HG02973 (cell line): ENCODE data around the gene NUMA1.
A peak's percentile ranks its signal among the peaks of the same experiment; 100 is the strongest.

Source experiments
- ATAC-seq: cut with Tn5 transposase; IDR thresholded peaks from one replicate; pipeline ENCODE4 v1.9.1; 2021; ENCODE audit warnings: moderate library complexity; ENCODE audit not compliant: unreplicated experiment

The NUMA1 gene

DNA sequence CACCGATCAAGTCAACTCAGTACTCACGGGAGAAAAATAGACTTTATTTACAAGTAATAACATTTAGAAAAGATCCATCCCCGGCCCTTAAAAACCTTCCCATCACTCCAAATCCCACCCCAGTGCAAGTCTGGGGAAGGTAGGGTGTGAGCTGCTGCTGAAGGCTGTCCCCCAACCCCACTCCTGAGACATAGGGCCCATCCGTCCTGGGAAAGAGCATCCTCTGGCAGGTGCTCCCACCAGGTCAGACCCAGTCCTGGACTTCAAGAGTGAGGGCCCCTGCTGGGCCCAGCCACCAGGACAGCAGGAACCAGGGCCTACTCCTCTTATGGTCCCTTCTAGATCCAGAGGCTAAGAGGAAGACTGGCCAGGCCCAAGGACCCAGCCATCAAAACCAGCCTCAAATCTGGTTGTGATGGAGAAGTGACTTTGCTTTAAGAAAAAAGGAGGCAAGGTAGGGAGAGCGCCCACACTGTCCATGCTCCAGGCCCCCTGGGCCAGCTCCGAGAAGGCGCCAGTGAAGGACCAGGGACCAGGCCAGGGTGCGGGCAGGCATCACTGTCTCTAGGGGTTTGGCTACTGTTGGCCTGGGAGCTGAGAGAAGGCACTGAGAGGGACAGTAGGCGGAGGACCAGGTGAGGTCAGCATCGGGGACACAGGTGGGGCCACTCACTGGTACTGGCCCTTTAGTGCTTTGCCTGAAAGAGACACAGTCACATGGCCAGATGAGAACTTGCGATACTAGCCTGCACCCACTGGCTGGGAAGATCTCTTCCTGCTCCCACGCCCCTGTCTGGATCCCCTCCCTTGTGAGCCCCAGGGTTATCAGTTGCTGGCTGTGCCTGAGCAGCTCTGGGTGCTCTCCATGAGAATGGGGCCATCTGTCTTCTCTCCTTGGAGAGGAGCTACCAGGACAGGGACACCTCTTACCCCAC is 77.2 kb downstream of the NUMA1 start:
- no peak for ATAC-seq

DNA sequence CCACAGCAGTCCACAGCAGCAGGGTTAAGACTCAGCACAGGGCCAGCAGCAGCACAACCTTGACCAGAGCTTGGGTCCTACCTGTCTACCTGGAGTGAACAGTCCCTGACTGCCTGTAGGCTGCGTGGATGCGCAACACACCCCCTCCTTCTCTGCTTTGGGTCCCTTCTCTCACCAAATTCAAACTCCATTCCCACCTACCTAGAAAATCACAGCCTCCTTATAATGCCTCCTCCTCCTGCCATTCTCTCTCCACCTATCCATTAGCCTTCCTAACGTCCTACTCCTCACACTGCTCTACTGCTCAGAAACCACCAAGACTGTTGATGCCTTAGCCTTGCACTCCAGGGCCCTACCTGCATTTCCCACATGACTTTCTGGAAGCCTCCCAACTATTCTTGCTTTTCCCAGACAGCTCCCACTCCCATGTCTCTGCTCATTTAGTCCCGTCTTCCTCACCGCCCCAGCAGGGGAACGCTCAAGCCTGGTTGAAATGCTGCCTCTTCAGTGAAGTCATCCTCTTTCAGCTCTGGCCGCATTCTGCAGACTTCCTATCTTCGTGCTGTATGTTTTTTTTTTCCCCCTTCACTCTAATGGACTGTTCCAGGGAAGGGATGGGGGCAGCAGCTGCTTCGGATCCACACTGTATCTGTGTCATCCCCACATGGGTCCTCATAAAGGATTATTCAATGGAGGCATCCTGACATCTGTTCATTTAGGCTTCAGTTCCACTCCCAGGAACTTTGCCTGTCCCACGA is 78.3 kb downstream of the NUMA1 start:
- no peak for ATAC-seq

DNA sequence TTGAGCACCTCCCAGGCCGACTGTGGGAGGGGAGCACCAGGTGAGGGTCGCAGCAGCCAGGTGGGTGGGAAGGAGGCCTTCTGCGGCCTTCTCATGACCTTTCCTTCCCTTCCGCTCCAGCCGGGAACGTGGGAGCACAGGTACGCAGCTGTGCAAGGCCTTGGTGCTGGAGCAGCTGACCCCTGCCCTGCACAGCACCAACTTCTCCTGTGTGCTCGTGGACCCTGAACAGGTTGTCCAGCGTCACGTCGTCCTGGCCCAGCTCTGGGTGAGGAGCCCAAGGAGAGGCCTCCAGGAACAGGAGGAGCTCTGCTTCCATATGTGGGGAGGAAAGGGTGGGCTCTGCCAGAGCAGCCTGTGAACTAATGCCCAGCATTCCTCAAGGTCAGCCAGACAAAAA is 79.1 kb downstream of the NUMA1 start:
- ATAC-seq = no peak

DNA sequence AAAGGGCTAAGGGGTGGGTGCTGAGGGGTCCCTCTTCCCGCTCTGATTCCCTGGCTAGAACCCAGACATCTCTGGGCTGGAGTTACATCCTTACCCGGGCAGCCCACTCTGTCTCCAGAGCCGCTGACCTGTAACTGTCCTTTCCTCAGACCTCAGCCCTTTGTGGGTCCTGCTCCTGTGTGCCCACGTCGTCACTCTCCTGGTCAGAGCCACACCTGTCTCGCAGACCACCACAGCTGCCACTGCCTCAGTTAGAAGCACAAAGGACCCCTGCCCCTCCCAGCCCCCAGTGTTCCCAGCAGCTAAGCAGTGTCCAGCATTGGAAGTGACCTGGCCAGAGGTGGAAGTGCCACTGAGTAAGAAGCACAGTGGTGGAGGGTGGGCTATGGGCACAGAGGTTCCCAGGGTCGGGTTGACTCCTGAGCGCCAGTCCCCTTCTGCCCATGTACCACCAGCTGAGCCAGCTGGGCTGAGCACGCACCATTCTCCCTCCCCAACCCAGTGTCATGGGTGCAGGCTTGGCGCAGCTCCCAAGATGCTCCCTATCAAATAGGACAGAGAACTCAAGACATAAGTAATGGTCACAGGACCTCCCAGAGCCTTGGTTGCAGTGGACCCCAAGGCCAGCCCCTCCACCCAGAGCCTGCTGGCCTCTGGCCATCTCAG is 80.0 kb downstream of the NUMA1 start:
- ATAC-seq = no peak

DNA sequence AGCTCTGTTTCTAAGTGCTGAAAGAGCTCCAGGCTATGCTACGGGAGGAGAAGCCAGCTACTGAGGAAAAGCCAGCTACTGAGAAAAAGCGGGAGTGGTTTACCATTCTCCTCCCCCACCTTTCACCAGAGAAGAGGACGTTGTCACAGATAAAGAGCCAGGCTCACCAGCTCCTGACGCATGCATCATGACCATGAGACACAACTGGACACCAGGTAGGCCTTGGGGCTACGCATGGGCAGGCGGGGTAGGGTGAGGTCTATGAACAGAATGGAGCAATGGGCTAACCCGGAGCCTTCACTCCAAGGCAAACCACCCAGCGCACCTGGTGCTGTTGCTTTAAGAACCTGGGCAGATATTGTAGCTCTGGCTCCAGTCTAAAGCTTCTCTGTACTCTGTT is 80.5 kb downstream of the NUMA1 start:
- ATAC-seq = no peak

DNA sequence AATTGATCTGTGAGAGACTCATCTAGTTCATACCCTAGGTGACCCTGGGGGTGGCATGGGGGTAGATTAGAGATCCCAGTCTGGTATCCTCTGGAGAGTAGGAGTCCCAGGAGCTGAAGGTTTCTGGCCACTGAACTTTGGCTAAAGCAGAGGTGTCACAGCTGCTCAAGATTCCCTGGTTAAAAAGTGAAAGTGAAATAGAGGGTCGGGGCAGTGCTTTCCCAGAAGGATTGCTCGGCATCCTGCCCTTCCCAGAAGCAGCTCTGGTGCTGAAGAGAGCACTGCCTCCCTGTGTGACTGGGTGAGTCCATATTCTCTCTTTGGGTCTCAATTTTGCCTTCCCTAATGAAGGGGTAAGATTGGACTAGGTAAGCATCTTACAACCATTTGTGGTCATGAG is 81.0 kb downstream of the NUMA1 start:
- peak; percentile 24 for ATAC-seq

DNA sequence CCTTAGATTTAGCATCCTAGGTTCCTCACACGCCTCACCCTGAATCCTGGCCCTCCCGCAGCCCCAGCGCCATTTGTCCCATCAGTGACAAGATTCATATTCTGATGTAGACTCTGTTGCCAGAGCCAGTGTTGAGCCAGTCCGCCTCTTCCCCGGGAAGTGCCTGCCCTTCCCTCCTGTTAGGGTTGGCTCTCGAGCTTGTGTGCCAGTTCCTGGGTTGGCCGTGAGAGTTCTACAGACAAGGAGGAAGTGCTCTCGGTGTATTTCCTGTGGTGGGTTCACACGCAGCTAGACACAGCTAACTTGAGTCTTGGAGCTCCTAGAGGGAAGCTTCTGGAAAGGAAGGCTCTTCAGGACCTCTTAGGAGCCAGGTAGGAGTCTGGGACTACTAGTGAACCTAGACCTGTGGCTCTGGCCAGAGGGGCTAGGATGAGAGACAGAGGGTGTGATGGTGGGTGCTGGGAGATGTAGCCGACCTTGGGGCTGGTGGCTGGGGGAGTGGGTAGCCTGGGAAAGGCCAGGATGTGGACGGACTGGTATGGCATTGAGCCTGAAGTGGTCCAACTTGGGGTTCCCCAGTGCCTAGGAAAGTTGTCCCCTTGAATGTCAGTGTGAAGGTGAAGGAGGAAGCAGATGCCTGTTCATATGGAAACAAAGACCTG is 81.6 kb downstream of the NUMA1 start, which contains the start of gene IL18BP:
Gene IL18BP (plus strand): TSS at position 261 of the 662 bp plus-strand sequence. CDS start 1,076 bp downstream, outside the sequence.
- ATAC-seq = peak; percentile 43

DNA sequence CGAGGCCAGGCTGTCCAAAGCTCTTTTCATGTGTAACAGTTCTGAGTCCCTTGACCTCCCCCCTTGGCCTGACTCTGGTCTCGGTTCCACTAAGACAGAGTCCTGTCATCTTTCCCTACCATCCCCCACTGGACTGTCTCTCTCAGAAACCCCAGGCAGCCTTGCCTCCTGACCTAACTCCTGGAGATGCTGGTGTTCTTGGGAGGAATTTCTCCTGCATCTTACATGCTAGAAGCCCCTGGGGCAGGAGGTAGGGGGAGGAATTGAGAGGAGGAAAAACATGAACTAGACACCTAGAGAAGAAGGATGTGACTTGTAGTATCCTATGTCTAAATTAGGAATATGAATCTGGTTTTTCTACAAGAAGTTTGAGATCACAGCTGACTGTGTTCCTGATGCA is 82.3 kb downstream of the NUMA1 start:
- ATAC-seq = no peak

DNA sequence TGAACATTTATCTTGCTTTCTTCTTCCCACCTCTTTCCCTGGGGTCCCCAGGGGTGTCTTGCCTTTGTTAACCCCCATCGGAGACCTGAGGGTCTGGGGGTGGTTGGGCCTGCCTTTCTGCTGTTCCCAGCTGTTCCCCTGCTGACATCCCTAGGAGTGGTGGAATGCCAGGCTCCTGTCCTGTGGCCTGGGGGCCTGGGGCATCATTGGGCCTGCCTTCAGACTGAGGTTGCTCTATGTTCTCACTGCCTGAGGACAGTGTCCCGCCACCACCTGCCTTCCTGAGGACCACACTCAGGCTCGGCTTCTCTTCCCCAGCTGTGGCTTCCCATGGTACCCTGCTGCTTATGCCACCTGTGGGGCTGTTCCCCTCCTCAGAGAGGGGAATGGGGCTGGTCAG is 82.7 kb downstream of the NUMA1 start:
- ATAC-seq = no peak

DNA sequence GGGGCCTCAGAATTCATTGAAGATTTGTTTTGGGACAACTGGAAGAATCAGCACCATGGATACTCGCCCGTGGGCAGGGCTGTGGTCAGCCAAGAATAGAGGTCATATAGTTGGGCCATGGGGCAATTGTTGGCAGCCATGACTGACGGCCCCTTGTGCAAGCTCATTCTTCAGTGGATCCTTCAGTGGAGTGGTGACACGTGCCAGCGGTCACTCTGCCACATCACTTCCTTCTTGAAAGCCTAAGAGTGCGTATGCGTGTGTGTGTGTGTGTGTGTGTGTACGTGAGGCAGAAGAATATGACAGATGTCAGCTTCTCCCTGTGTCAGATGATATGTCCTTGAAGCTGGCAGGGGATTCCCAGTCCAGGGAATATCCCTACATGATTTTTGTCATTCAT is 83.4 kb downstream of the NUMA1 start:
- no peak for ATAC-seq

DNA sequence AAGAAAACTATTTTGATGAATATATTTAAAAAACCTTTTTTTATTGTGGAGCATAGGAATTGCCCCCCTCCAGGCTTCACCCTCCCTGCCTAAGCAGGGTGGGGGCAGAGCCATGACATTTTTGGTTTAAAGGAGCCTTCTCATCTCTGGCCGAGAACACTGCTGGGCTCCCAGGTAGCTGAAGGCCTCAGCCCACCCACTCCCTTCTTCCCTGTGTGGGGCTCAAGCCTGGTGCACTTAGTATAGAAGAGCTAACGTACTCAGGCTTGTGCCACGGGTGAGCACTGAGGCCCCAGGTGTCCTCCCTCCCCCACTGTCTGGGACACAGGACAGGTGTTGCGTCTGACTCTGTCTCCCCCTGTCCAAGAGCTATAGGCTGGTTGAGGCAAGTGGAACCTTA is 83.8 kb downstream of the NUMA1 start:
- no peak for ATAC-seq

DNA sequence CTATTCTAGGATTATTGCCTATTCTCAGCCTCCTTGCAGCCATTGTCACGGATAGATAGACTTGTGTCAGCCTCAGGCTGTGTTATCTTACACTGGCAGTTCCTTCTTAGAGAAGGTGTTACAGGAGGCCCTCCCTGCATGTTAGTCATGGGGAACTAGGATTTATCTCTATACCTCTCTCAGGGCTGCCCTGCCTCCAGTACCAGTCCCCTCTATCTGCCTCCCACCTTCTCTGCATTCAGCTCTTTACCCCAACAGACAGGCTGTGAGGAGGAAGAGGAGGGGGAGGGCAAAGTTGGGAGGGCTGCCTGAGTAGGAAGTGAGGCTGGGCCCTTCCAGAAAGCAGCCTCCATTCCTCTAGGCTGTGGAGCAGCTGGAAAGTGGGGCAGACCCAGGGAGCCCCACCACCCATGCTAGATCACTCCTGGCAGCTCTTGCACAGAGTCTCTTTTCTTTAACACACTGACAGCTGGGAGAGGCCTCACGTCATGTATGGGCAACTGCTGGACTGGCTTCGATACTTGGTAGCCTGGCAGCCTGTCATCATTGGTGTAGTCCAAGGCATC is 84.5 kb downstream of the NUMA1 start:
- no peak for ATAC-seq

DNA sequence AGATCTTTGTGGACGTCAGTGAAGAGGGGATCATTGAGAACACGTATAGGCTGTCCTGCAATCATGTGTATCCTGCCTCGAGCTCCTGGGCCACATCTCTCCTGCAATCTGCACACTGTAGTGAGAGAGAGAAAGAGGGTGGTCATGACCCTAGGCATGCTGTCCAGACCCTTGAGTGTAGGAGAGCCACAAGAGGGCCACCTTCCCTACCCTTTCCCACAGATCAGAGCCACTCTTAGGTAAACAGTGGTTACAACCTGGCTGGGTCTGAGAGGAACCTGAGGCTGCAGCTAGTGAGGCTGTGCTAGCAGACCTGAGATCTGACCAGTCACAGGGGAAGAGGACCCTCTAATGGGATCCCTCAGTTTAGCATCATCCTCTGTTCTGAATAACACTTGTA is 85.6 kb downstream of the NUMA1 start:
- ATAC-seq = no peak

DNA sequence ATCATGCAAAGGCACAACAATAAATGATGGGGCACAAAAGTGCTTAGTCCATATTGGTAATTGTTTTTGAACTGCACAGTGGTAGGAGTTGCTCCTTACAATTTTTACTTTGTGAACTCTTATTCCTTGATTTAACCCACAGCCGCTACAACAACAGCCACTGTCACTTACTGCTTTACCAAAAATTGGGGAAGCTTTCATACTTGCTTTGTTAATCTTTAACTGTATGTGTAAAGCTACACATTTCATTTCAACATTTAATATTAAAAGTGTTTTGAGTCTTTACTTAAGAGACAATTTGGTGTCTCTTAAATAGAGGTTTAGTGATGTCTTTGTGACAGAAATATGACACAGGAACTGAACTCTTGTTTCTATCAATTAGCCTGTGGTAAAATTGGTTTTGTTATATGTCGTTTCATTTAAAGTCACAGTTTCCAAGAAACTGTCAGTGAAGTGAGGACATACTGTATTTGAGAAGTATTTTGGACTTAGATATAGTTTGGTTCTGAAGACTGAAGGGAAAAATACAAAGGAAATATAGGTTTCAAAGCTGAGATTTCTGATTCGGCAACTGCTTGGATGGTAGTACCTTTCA is 88.1 kb downstream of the NUMA1 start:
- no peak for ATAC-seq

DNA sequence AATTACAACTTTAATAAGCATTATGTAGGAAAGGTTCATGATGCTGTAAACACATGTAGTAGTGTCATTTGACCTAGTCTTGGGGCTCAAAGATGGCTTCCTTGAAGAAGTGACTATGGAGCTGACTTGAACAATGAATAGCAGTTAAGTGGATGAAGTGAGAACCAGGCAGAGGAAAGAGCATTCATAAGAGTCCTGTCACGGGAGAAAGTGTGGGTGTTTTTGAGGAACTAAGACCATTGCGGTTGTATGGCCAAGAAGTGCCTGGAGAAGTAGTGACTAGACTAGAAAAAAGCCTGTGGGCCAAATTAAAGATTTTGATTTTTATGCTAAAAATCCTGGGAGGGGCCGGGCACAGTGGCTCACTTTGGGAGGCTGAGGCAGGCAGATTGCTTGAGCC is 88.8 kb downstream of the NUMA1 start:
- peak; percentile 61 for ATAC-seq

DNA sequence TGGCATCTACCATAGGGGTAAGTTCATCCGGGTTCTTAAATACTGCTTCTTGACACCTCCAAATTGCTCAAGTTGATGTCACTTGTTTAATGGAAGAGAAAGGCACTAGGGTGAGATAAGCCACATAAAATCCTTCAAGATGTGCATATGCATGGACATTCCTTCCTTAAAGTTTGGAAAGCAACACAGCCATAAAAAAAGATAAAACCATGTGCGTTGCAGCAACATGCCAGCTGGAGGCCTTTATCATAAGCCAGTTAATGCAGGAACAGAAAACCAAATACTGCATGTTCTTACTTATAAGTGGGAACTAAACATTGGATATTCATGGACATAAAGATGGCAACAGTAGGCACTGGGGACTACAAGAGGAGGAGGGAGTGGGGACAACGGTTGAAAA is 89.6 kb downstream of the NUMA1 start:
- ATAC-seq = no peak

DNA sequence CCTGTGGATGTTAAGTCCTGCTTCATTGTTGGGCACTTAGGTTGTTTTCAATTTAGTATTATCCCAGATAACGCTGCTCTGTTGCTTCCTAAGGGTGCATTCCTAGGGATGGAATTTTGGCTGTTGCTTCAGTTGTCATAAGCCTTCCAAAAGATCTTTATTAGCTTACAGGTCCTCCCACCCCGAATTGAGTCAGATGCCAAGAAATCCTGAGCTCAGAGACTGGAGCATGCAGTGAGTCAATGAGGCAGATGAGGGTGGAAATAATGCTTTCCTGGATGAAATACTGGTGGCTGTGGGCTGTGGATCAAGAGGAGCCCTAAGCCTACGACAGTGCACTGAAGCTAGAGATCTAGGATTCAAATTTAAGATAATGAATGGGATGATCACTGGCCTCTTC is 92.3 kb downstream of the NUMA1 start:
- no peak for ATAC-seq

DNA sequence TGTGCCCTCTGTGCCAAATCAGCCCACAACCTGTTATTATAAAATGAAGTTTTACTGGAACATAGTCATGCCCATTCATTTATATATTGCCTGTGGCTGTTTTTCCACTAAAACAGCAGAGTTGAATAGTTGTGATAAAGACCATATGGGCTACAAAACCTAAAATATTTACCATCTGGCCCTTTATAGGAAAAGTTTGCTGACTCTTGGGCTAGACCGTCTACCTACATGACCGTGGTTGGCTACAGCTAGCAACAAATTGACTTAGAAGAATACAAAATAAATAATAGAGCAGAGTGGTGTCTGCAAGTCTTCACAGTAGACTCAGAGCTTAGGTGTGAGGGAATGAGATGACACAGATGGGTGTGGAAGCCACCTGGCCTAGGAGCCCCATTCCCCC is 92.8 kb downstream of the NUMA1 start:
- ATAC-seq = no peak

DNA sequence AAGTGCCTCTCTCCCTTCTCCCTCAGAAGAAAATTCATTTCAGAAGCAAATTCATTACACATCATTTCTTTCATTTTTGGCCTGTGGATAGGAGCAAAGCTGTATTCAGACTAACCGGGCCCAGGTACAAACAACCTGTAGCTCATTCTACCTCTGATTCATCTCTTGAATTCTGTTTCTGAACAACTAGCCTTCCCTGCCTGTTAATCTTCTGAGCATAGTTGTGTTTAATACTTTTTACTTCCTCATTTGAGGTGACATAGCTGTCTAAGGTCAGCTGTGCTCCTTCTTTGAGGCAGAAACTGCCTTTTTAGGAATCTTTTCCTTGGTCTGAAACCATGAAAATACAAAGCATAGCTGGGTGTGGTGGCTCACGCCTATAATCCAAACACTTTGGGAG is 94.2 kb downstream of the NUMA1 start:
- ATAC-seq = no peak

DNA sequence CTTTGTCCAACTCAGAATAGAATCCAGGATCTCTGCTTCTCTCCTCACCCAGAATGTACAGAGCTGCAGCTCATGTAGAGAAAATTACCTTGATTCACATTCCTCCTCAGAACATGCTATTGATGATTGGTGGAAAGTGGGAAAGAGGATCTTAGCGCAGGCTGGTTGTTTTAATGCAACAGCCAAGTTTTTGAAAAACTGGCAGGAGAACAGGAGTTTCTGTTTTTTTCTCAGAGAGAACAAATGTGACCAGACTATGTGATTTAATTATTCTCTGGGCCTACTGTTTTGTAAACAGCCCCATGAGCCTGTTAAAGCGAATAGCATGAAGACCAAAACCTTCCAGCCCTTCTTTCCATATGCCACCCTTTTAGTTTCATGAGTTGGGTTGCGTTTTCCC is 100.7 kb downstream of the NUMA1 start:
- no peak for ATAC-seq
